Measurements from ENCODE around the gene CHIT1.

DNA sequence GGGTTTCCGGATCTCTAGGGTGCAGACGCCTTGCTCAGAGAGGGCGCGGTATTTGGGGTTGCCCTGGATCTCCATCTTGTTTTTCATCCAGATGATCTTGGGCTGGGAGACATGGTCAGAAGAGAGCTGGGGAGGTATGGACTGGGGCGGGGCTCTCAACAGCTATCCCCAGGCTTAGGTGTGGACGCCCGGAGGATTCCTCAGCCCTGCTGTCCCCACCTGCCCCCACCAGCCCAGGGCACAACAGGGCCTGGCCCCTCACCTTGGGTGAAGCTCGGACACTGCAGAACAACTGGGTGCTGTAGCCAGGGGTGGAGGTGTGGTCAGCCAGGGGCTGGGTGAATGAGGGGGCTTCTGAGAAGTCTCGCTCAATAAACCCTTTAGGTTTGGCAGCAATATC lies 60.5 kb downstream of the CHIT1 start:
- no peak for TF ChIP-seq POLR2A (IDR thresholded peaks at IDR 0.05)
- TF ChIP-seq, protein P1, sequence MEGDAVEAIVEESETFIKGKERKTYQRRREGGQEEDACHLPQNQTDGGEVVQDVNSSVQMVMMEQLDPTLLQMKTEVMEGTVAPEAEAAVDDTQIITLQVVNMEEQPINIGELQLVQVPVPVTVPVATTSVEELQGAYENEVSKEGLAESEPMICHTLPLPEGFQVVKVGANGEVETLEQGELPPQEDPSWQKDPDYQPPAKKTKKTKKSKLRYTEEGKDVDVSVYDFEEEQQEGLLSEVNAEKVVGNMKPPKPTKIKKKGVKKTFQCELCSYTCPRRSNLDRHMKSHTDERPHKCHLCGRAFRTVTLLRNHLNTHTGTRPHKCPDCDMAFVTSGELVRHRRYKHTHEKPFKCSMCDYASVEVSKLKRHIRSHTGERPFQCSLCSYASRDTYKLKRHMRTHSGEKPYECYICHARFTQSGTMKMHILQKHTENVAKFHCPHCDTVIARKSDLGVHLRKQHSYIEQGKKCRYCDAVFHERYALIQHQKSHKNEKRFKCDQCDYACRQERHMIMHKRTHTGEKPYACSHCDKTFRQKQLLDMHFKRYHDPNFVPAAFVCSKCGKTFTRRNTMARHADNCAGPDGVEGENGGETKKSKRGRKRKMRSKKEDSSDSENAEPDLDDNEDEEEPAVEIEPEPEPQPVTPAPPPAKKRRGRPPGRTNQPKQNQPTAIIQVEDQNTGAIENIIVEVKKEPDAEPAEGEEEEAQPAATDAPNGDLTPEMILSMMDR (IDR thresholded peaks at IDR 0.05 in 8 of 11, conservative IDR thresholded peaks at IDR 0.05 in 3 of 11): no peak
